ENCODE results near the gene ARHGAP11A.

DNA sequence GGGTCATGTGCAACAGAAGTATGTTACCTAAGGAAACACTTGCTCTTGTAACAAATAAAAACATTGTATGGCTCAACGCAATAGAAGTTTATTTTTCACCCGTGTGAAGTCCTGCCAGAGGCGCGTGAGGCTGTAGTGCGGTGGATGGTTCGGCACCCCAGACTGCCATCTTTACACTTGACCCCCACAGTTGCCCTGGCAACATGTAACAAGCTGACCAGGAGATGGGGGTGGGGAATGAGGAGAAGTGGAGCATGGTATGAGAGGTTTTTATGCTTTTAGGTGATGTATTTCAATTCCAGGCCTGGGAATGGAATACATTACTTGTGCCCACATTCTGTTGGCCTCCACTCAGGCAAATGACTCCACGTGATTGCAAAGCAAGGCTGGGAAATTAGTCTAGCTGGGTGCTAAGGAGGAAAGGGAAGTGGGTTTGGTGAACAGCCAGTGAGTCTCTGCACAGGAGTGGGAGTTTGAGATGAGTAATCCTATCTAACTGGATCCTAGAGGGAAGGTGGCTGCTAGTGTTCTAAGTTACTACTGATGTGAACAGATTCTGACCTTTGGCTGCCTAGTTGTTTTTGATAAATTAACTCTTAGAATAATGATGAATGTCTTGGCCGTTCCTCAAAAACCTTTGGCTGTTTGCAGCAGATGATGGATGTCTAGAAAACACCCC is 68.7 kb downstream of the ARHGAP11A start:
- TF ChIP-seq, protein P1, sequence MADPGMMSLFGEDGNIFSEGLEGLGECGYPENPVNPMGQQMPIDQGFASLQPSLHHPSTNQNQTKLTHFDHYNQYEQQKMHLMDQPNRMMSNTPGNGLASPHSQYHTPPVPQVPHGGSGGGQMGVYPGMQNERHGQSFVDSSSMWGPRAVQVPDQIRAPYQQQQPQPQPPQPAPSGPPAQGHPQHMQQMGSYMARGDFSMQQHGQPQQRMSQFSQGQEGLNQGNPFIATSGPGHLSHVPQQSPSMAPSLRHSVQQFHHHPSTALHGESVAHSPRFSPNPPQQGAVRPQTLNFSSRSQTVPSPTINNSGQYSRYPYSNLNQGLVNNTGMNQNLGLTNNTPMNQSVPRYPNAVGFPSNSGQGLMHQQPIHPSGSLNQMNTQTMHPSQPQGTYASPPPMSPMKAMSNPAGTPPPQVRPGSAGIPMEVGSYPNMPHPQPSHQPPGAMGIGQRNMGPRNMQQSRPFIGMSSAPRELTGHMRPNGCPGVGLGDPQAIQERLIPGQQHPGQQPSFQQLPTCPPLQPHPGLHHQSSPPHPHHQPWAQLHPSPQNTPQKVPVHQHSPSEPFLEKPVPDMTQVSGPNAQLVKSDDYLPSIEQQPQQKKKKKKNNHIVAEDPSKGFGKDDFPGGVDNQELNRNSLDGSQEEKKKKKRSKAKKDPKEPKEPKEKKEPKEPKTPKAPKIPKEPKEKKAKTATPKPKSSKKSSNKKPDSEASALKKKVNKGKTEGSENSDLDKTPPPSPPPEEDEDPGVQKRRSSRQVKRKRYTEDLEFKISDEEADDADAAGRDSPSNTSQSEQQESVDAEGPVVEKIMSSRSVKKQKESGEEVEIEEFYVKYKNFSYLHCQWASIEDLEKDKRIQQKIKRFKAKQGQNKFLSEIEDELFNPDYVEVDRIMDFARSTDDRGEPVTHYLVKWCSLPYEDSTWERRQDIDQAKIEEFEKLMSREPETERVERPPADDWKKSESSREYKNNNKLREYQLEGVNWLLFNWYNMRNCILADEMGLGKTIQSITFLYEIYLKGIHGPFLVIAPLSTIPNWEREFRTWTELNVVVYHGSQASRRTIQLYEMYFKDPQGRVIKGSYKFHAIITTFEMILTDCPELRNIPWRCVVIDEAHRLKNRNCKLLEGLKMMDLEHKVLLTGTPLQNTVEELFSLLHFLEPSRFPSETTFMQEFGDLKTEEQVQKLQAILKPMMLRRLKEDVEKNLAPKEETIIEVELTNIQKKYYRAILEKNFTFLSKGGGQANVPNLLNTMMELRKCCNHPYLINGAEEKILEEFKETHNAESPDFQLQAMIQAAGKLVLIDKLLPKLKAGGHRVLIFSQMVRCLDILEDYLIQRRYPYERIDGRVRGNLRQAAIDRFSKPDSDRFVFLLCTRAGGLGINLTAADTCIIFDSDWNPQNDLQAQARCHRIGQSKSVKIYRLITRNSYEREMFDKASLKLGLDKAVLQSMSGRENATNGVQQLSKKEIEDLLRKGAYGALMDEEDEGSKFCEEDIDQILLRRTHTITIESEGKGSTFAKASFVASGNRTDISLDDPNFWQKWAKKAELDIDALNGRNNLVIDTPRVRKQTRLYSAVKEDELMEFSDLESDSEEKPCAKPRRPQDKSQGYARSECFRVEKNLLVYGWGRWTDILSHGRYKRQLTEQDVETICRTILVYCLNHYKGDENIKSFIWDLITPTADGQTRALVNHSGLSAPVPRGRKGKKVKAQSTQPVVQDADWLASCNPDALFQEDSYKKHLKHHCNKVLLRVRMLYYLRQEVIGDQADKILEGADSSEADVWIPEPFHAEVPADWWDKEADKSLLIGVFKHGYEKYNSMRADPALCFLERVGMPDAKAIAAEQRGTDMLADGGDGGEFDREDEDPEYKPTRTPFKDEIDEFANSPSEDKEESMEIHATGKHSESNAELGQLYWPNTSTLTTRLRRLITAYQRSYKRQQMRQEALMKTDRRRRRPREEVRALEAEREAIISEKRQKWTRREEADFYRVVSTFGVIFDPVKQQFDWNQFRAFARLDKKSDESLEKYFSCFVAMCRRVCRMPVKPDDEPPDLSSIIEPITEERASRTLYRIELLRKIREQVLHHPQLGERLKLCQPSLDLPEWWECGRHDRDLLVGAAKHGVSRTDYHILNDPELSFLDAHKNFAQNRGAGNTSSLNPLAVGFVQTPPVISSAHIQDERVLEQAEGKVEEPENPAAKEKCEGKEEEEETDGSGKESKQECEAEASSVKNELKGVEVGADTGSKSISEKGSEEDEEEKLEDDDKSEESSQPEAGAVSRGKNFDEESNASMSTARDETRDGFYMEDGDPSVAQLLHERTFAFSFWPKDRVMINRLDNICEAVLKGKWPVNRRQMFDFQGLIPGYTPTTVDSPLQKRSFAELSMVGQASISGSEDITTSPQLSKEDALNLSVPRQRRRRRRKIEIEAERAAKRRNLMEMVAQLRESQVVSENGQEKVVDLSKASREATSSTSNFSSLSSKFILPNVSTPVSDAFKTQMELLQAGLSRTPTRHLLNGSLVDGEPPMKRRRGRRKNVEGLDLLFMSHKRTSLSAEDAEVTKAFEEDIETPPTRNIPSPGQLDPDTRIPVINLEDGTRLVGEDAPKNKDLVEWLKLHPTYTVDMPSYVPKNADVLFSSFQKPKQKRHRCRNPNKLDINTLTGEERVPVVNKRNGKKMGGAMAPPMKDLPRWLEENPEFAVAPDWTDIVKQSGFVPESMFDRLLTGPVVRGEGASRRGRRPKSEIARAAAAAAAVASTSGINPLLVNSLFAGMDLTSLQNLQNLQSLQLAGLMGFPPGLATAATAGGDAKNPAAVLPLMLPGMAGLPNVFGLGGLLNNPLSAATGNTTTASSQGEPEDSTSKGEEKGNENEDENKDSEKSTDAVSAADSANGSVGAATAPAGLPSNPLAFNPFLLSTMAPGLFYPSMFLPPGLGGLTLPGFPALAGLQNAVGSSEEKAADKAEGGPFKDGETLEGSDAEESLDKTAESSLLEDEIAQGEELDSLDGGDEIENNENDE (IDR thresholded peaks at IDR 0.05; ENCODE audit: low read depth, low read length), result no peak
- TF ChIP-seq KDM1A (IDR thresholded peaks at IDR 0.05), result no peak
- no peak for TF ChIP-seq POLR2A (conservative IDR thresholded peaks at IDR 0.05)
- no peak for TF ChIP-seq RBM15 (IDR thresholded peaks at IDR 0.05; ENCODE audit: insufficient read depth, low read length)
- TF ChIP-seq PHF8 (IDR thresholded peaks at IDR 0.05; ENCODE audit: borderline replicate concordance, low read length), result no peak
- no peak for TF ChIP-seq BRF2 (IDR thresholded peaks at IDR 0.05; ENCODE audit: borderline replicate concordance, insufficient read depth, insufficient read length)
- no peak for TF ChIP-seq EZH2 (IDR thresholded peaks at IDR 0.05; ENCODE audit: borderline replicate concordance, low read depth, low read length)
- no peak for TF ChIP-seq CHD2 (IDR thresholded peaks at IDR 0.05; ENCODE audit: low read depth, low read length)
- TF ChIP-seq KAT8 (IDR thresholded peaks at IDR 0.05; ENCODE audit: low read depth), result no peak
